MM.1S (cell line): ENCODE measurements around the gene CCDC87.

ENCODE experiments used
- EZH2 ChIP-seq: fragments of 300-600 bp; sonication (generic); optimal IDR thresholded peaks from 2 replicates; pipeline ENCODE3; 2017; ENCODE audit warnings: low read depth, mild to moderate bottlenecking, antibody characterized with exemption, low read length, mixed read lengths
- EZH2phosphoT487 ChIP-seq: fragments of 300-600 bp; sonication (generic); IDR thresholded peaks from 2 replicates; pipeline ENCODE4 v1.6.1; 2018; ENCODE audit warnings: antibody characterized with exemption, low read length
- TF ChIP-seq, protein P1 (sequence below): fragments of 300-600 bp; sonication (generic); IDR thresholded peaks from 2 replicates; pipeline ENCODE4 v1.5.1; 2016; ENCODE audit warnings: antibody characterized with exemption, low read length, mixed read lengths

DNA sequence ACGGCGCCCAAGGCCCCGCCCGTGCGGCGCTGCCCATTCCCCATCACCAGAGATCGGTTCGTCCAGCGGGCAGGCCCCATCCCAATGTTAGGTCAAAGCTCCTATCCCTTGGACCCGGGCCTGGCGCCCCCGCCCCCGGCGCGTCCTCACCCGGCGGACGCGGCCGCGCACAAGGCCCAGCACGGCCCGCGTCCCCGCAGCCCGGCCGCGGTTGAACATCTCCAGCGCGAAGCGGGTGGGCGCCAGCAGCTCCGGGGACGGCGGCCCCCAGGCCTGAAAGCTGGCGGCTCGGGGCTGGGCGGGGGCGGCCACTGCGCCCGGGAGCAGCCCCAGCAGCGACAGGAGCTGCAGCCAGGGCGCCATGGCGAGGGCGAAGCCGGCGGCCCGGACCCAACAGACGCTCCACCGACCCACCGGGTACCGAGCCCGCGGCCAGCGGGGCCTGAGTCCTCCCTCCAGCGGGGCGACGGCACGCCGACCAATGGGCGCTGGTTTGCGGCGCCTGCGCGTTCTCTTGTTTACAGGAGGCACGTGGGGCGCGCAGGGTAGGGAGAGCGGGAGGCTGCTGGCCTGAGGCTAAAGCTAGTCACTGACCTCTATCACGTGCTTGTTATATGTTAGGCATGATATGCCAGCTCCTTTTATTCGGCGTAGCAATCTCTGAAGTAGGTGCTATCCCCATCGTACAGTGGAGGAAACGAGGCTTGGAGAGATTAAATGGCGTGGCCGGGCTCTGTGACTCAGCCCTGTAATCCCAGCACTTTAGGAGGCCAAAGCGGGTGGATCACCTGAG, 24.5 kb downstream of the CCDC87 start, which contains the start of gene CTSF:
- TF ChIP-seq EZH2phosphoT487: no peak
- TF ChIP-seq, protein P1, sequence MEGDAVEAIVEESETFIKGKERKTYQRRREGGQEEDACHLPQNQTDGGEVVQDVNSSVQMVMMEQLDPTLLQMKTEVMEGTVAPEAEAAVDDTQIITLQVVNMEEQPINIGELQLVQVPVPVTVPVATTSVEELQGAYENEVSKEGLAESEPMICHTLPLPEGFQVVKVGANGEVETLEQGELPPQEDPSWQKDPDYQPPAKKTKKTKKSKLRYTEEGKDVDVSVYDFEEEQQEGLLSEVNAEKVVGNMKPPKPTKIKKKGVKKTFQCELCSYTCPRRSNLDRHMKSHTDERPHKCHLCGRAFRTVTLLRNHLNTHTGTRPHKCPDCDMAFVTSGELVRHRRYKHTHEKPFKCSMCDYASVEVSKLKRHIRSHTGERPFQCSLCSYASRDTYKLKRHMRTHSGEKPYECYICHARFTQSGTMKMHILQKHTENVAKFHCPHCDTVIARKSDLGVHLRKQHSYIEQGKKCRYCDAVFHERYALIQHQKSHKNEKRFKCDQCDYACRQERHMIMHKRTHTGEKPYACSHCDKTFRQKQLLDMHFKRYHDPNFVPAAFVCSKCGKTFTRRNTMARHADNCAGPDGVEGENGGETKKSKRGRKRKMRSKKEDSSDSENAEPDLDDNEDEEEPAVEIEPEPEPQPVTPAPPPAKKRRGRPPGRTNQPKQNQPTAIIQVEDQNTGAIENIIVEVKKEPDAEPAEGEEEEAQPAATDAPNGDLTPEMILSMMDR: no peak
- no peak for TF ChIP-seq EZH2
